GM12892 (cell line): Measurements from ENCODE around the gene LAGE3.

Source experiments
- POLR2A ChIP-seq: IDR thresholded peaks from 2 replicates; pipeline ENCODE4 v1.6.1; 2011; ENCODE audit warnings: low read depth, low read length, control low read depth
- POLR2AphosphoS5 ChIP-seq: IDR thresholded peaks from 2 replicates; pipeline ENCODE4 v1.6.1; 2011; ENCODE audit warnings: low read depth, low read length, control low read depth

GRCh38 chrX:154459832-154460231, 19.2 kb downstream of the LAGE3 start:
- TF ChIP-seq POLR2AphosphoS5 (no peak), POLR2A (no peak)
